ENCODE results near the gene DEPDC1. TPM values are rescaled to one million over a fixed set of nuclear protein-coding genes. Genes with fewer than 3 reads are reported as not detected.

The DEPDC1 gene
- total and polyA plus RNA-seq, 4 experiments from 2014 or later: not detected

DNA sequence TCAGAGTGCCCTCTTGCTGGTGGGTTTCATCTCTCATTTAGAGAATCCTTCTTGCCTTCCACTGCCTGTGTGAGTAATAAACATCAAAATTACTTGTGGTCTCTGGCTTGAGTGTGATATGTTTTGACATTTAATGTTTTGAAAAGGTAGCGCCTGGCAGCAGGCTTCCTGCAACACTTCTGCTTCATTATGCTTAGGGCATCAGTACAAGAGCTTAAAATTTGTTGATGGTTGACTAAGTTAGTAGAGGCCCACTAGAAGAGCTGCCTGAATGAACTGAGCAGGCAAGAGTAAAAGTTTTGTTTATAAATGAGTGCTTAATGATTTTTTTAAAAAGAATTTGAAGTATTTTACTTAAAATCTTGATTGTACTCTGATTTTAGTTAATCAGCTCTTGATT, 40.7 kb downstream of the DEPDC1 start:
- Mint-ChIP-seq H3K4me1 (no peaks in the 10 kb centered on the region), H3K36me3 (no peaks in the 10 kb centered on the region), H3K27ac (no peak overlapping the region), H3K4me3 (no peak overlapping the region), H3K27me3 (peaks cover 1% of the 10 kb centered on the region in 2 donors), H3K9me3 (peaks cover 0 to 2% (median 0%) of the 10 kb centered on the region in 8 donors)
- Histone ChIP-seq H3K27ac (ENCODE audit: low read depth, low read length) (no peak overlapping the region), H3K4me3 (ENCODE audit: low read length in 2 of 2) (no peak overlapping the region), H3K27me3 (ENCODE audit: insufficient read depth, low read length) (no peaks in the 10 kb centered on the region), H3K9me3 (ENCODE audit: control insufficient read depth in 1 of 2, low read length in 2 of 2) (no peaks in the 10 kb centered on the region), H3K4me1 (ENCODE audit: insufficient read depth, low read length) (no peaks in the 10 kb centered on the region), H3K36me3 (ENCODE audit: insufficient read depth, low read length) (no peaks in the 10 kb centered on the region)
- DNase-seq: no peak
- CTCF ChIA-PET (ENCODE audit: partially characterized antibody): no interaction called here
- intact Hi-C loops (cut with micrococcal nuclease): no loop called here
- POLR2A ChIA-PET (ENCODE audit: partially characterized antibody): no interaction called here

DNA sequence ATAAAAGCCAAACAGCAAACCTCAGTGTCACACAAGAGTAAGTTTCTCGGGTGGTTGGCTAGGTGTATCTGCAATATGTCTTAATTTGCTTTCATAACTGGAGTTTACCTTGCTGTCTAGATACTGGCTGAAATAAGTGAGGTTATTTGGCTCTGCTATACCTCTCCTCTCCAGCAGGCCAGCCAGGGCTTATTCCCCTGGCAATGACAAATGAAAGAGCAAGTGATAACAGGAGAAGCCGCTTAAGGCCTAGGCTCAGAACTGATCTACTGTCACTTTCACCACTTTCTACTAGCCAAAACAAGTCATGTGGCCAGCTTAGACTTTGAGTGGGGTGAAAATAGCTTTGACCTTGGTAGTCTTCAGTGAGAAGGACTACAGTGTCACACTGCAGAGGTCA, 42.3 kb downstream of the DEPDC1 start:
- CTCF ChIA-PET (ENCODE audit: partially characterized antibody): no interaction called here
- Mint-ChIP-seq H3K27ac (no peak overlapping the region), H3K36me3 (no peaks in the 10 kb centered on the region), H3K9me3 (peaks cover 0 to 2% (median 0%) of the 10 kb centered on the region in 8 donors), H3K27me3 (peaks cover 0 to 1% of the 10 kb centered on the region in 2 donors), H3K4me1 (no peaks in the 10 kb centered on the region), H3K4me3 (no peak overlapping the region)
- no peaks in the 10 kb centered on the region for H3K4me1 ChIP-seq (ENCODE audit: insufficient read depth, low read length)
- intact Hi-C loops (cut with micrococcal nuclease): no loop called here
- no peak overlapping the region for H3K4me3 ChIP-seq (ENCODE audit: low read length in 2 of 2)
- no peaks in the 10 kb centered on the region for H3K9me3 ChIP-seq (ENCODE audit: control insufficient read depth in 1 of 2, low read length in 2 of 2)
- DNase-seq: no peak
- no peaks in the 10 kb centered on the region for H3K27me3 ChIP-seq (ENCODE audit: insufficient read depth, low read length)
- POLR2A ChIA-PET (ENCODE audit: partially characterized antibody): no interaction called here
- no peaks in the 10 kb centered on the region for H3K36me3 ChIP-seq (ENCODE audit: insufficient read depth, low read length)
- no peak overlapping the region for H3K27ac ChIP-seq (ENCODE audit: low read depth, low read length)

DNA sequence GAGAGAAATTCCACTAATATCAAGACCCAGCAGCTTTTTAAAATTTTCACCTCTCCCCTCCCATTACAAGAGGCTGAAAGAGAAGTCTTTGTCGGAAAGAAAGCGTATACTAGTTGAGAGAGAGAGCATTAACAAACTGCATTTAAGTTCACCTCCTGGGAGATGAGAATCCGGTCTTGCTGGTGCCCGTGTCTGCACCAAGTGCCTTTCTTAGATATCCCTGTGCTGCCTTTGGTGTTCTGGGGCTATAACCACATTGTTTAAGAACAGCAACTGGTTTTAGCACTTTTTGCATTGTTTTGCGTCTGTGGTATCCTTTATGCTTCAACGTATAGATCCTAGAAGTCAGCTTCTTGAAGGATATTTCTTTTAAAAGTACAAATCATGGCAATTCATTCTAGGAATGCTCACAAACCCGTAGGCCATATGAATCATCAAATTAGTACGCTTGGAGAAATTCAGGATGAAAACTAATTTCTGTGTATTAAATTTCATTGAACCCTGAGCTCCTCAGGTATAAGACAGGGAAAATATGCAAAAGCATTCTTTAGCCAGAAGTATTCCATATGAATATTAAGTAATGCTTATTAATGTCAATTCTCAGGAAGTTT, 43.7 kb downstream of the DEPDC1 start:
- H3K27ac Mint-ChIP-seq: no peak overlapping the region
- ChIA-PET CTCF (ENCODE audit: partially characterized antibody) (interaction anchor here (1.1 kb wide), 1 partner anchor 9 kb away, joined by 3 read pairs; no protein-coding TSS in a partner anchor), POLR2A (ENCODE audit: partially characterized antibody) (no interaction called here)
- Histone ChIP-seq H3K4me3 (ENCODE audit: low read length in 2 of 2) (no peak overlapping the region), H3K36me3 (ENCODE audit: insufficient read depth, low read length) (no peaks in the 10 kb centered on the region), H3K27me3 (ENCODE audit: insufficient read depth, low read length) (no peaks in the 10 kb centered on the region), H3K9me3 (ENCODE audit: control insufficient read depth in 1 of 2, low read length in 2 of 2) (no peaks in the 10 kb centered on the region), H3K27ac (ENCODE audit: low read depth, low read length) (no peak overlapping the region), H3K4me1 (ENCODE audit: insufficient read depth, low read length) (no peaks in the 10 kb centered on the region)
- no peaks in the 10 kb centered on the region for H3K36me3 Mint-ChIP-seq
- no peak overlapping the region for H3K4me3 Mint-ChIP-seq
- no peaks in the 10 kb centered on the region for H3K4me1 Mint-ChIP-seq
- DNase-seq: no peak
- no peaks in the 10 kb centered on the region for H3K27me3 Mint-ChIP-seq
- intact Hi-C loops (cut with micrococcal nuclease): no loop called here
- peaks cover 0 to 2% (median 0%) of the 10 kb centered on the region in 8 donors for H3K9me3 Mint-ChIP-seq

DNA sequence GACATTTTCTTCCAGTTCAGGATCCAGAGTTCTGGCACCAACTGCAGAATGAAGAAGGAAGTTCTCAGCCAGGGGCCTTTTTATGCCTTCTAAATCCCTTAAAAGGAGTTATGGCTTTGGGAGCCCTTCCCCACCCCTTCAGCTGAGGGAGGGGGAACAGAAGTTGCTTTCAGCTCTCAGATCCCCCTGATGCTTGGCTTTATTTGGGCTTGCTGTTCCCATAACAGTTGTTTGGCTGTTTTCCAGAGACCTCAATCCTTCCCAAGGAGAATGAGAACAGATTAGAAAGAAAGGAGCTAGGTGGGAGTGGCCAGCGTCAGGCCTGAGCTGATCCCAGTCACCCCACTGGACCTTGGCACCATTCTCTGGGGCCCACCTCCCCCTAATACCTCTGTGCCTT, 47.0 kb downstream of the DEPDC1 start, which contains the start of gene RPE65:
Gene RPE65 (minus strand): TSS at position 54 of the 400 bp plus-strand sequence. CDS start 49 bp downstream, at position 5.
- H3K36me3 ChIP-seq (ENCODE audit: insufficient read depth, low read length): no peaks in the 10 kb centered on the region
- ChIA-PET CTCF (ENCODE audit: partially characterized antibody) (no interaction called here), POLR2A (ENCODE audit: partially characterized antibody) (no interaction called here)
- H3K27ac ChIP-seq (ENCODE audit: low read depth, low read length): no peak within 1 kb of the TSS
- Mint-ChIP-seq H3K36me3 (no peaks in the 10 kb centered on the region), H3K4me1 (no peaks in the 10 kb centered on the region), H3K27me3 (no peaks in the 10 kb centered on the region), H3K4me3 (no peak within 1 kb of the TSS), H3K9me3 (no peaks in the 10 kb centered on the region), H3K27ac (no peak within 1 kb of the TSS)
- intact Hi-C loops (cut with micrococcal nuclease): no loop called here
- no peak within 1 kb of the TSS for H3K4me3 ChIP-seq (ENCODE audit: low read length in 2 of 2)
- H3K27me3 ChIP-seq (ENCODE audit: insufficient read depth, low read length): no peaks in the 10 kb centered on the region
- DNase-seq: no peak
- no peaks in the 10 kb centered on the region for H3K4me1 ChIP-seq (ENCODE audit: insufficient read depth, low read length)
- no peaks in the 10 kb centered on the region for H3K9me3 ChIP-seq (ENCODE audit: control insufficient read depth in 1 of 2, low read length in 2 of 2)

DNA sequence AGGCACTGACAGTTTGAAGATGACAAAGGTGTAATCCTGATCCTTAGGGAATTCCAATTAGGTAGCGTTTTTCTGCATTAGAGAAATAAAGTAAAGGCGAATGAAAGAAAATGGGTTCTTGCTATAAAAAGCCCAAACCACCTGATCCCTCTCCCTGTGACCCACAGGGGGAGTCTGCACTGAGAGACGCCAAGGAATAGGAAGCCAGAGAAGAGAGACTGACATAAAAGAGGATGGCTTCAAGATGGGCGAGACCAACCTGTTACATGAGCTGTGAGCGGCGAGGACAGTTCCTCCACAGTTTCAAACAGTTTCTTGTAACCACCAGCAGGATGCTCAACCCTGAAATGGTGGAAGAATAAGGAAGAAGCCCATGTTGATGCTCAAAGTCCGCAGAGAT, 48.5 kb downstream of the DEPDC1 start:
- H3K4me3 Mint-ChIP-seq: no peak overlapping the region
- no peaks in the 10 kb centered on the region for H3K36me3 ChIP-seq (ENCODE audit: insufficient read depth, low read length)
- peaks cover 0 to 2% (median 0%) of the 10 kb centered on the region in 8 donors for H3K9me3 Mint-ChIP-seq
- H3K27ac Mint-ChIP-seq: no peak overlapping the region
- no peaks in the 10 kb centered on the region for H3K4me1 Mint-ChIP-seq
- POLR2A ChIA-PET (ENCODE audit: partially characterized antibody): no interaction called here
- H3K27me3 Mint-ChIP-seq: peaks cover 1 to 6% of the 10 kb centered on the region in 2 donors
- no peaks in the 10 kb centered on the region for H3K4me1 ChIP-seq (ENCODE audit: insufficient read depth, low read length)
- CTCF ChIA-PET (ENCODE audit: partially characterized antibody): no interaction called here
- intact Hi-C loops (cut with micrococcal nuclease): no loop called here
- no peak overlapping the region for H3K4me3 ChIP-seq (ENCODE audit: low read length in 2 of 2)
- DNase-seq: no peak
- H3K27me3 ChIP-seq (ENCODE audit: insufficient read depth, low read length): no peaks in the 10 kb centered on the region
- no peak overlapping the region for H3K27ac ChIP-seq (ENCODE audit: low read depth, low read length)
- no peaks in the 10 kb centered on the region for H3K36me3 Mint-ChIP-seq
- H3K9me3 ChIP-seq (ENCODE audit: control insufficient read depth in 1 of 2, low read length in 2 of 2): no peaks in the 10 kb centered on the region

DNA sequence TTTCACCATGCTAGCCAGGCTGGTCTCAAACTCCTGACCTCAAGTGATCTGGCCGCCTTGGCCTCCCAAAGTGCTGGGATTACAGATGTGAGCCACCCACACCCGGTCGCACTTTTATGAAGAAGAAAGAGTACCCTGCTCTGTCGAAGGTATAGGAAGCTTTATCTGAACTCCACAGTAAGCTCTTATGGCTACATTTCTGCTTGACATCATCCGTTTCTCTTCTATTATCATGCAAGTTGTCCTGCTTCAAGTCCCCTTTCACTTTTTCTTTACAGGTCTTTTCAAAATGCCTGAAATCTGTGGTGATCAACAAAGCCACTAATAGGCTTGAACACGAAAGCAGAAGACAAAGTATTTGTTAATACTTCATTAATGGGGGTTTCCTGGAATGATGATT, 51.2 kb downstream of the DEPDC1 start:
- no peak overlapping the region for H3K4me3 ChIP-seq (ENCODE audit: low read length in 2 of 2)
- no peaks in the 10 kb centered on the region for H3K4me1 Mint-ChIP-seq
- no peaks in the 10 kb centered on the region for H3K9me3 ChIP-seq (ENCODE audit: control insufficient read depth in 1 of 2, low read length in 2 of 2)
- no peak overlapping the region for H3K27ac Mint-ChIP-seq
- ChIA-PET POLR2A (ENCODE audit: partially characterized antibody) (no interaction called here), CTCF (ENCODE audit: partially characterized antibody) (interaction anchor here (1.1 kb wide), 1 partner anchor 9 kb away, joined by 3 read pairs; no protein-coding TSS in a partner anchor)
- H3K27me3 Mint-ChIP-seq: peaks cover 1 to 8% of the 10 kb centered on the region in 2 donors
- no peak for DNase-seq
- intact Hi-C loops (cut with micrococcal nuclease): no loop called here
- peaks cover 0 to 2% (median 0%) of the 10 kb centered on the region in 8 donors for H3K9me3 Mint-ChIP-seq
- no peaks in the 10 kb centered on the region for H3K36me3 Mint-ChIP-seq
- H3K4me1 ChIP-seq (ENCODE audit: insufficient read depth, low read length): no peaks in the 10 kb centered on the region
- H3K27me3 ChIP-seq (ENCODE audit: insufficient read depth, low read length): no peaks in the 10 kb centered on the region
- H3K36me3 ChIP-seq (ENCODE audit: insufficient read depth, low read length): no peaks in the 10 kb centered on the region
- H3K27ac ChIP-seq (ENCODE audit: low read depth, low read length): no peak overlapping the region
- no peak overlapping the region for H3K4me3 Mint-ChIP-seq

DNA sequence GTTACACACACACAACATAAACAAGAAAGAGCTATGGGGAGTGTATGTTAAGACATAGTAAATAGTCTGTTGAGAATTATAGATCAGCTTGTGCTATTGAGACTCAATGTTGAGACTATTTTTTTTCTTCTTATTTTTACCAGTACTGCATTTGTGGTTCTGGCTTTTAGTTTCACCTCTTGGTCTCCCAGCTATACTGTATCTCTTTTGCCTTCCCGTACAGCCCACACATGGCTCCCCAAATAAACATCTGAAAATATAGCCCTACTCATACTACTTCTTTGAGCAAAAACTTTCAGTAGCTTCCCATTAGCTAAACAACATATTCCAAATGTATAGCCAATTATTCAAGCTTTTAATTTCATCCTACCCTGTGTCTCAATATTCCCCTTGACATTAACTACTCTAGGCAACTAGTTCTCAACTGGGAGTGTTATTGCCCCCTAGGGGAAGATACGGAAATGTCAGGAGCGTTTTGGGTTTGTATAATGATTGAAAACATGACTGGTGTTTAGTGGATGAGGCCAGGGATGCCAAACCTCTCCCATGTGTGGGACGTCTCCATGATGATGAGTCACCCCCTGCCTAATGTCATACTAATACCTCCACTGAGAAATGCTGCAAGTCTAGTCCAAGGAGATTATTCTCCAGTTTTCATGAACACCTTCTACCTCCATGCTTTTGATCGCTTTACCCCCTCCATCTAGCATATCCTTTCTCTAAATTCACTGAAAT, 53.9 kb downstream of the DEPDC1 start:
- no peaks in the 10 kb centered on the region for H3K27me3 ChIP-seq (ENCODE audit: insufficient read depth, low read length)
- CTCF ChIA-PET (ENCODE audit: partially characterized antibody): no interaction called here
- Mint-ChIP-seq H3K4me3 (no peak overlapping the region), H3K27me3 (peaks cover 1 to 8% of the 10 kb centered on the region in 2 donors), H3K9me3 (peaks cover 0 to 2% (median 0%) of the 10 kb centered on the region in 8 donors), H3K27ac (no peak overlapping the region), H3K36me3 (no peaks in the 10 kb centered on the region), H3K4me1 (no peaks in the 10 kb centered on the region)
- no peaks in the 10 kb centered on the region for H3K9me3 ChIP-seq (ENCODE audit: control insufficient read depth in 1 of 2, low read length in 2 of 2)
- no peak overlapping the region for H3K27ac ChIP-seq (ENCODE audit: low read depth, low read length)
- no peaks in the 10 kb centered on the region for H3K36me3 ChIP-seq (ENCODE audit: insufficient read depth, low read length)
- DNase-seq: no peak
- no peaks in the 10 kb centered on the region for H3K4me1 ChIP-seq (ENCODE audit: insufficient read depth, low read length)
- POLR2A ChIA-PET (ENCODE audit: partially characterized antibody): no interaction called here
- no peak overlapping the region for H3K4me3 ChIP-seq (ENCODE audit: low read length in 2 of 2)
- intact Hi-C loops (cut with micrococcal nuclease): no loop called here

Data from CD4-positive, alpha-beta memory T cell (primary cell).